GM20431 (cell line): ENCODE data around the gene TLL2.

ENCODE experiments used
- in situ Hi-C: fragments of 300-500 bp; cut with MseI, MboI; formaldehyde crosslinking; loops from one replicate; pipeline ENCODE4 v1.15.0; 2020; ENCODE audit warnings: low sequenced_read_pairs; ENCODE audit not compliant: unreplicated experiment

TLL2 gene

GRCh38 chr10:96370584-96371157 lies 143.1 kb downstream of the TLL2 start:
- in situ Hi-C loops = no loop called here

GRCh38 chr10:96369890-96370583 lies 143.7 kb downstream of the TLL2 start:
- in situ Hi-C loops = no loop called here

- in situ Hi-C loops = no loop called here
Measured at GRCh38 chr10:96368971-96369370, 144.8 kb downstream of the TLL2 start.

- in situ Hi-C loops = no loop called here
Measured at GRCh38 chr10:96367470-96367869, 146.3 kb downstream of the TLL2 start.

GRCh38 chr10:96366508-96366907 lies 147.2 kb downstream of the TLL2 start:
- in situ Hi-C loops = no loop called here

- in situ Hi-C loops = no loop called here
Measured at GRCh38 chr10:96365571-96365970, 148.2 kb downstream of the TLL2 start.

GRCh38 chr10:96360766-96361165 lies 153.0 kb downstream of the TLL2 start:
- in situ Hi-C loops = no loop called here

- in situ Hi-C loops = no loop called here
Measured at GRCh38 chr10:96360331-96360730, 153.4 kb downstream of the TLL2 start.

- in situ Hi-C loops = no loop called here
Measured at GRCh38 chr10:96359616-96360015, 154.1 kb downstream of the TLL2 start.

- in situ Hi-C loops = no loop called here
Measured at GRCh38 chr10:96358851-96359540, 154.7 kb downstream of the TLL2 start, which contains the start of gene OPALIN. TSS of gene OPALIN (minus strand) at chr10:96359002. CDS start at chr10:96358896, 106 bp downstream.

GRCh38 chr10:96357038-96357620 lies 156.6 kb downstream of the TLL2 start:
- in situ Hi-C loops = no loop called here

GRCh38 chr10:96352582-96352981 lies 161.1 kb downstream of the TLL2 start:
- in situ Hi-C loops = no loop called here

- in situ Hi-C loops = no loop called here
Measured at GRCh38 chr10:96352027-96352426, 161.7 kb downstream of the TLL2 start.

- in situ Hi-C loops = loop anchor here (25.0 kb wide), 1 partner anchor 334 kb away; no protein-coding TSS in a partner anchor
Measured at GRCh38 chr10:96346295-96346694, 167.4 kb downstream of the TLL2 start.

- in situ Hi-C loops = loop anchor here (25.0 kb wide), 1 partner anchor 333 kb away; no protein-coding TSS in a partner anchor
Measured at GRCh38 chr10:96345222-96345621, 168.5 kb downstream of the TLL2 start.

- in situ Hi-C loops = loop anchor here (25.0 kb wide), 1 partner anchor 332 kb away; no protein-coding TSS in a partner anchor
Measured at GRCh38 chr10:96344178-96344577, 169.5 kb downstream of the TLL2 start.

- in situ Hi-C loops = loop anchor here (25.0 kb wide), 1 partner anchor 330 kb away; no protein-coding TSS in a partner anchor
Measured at GRCh38 chr10:96342402-96342801, 171.3 kb downstream of the TLL2 start.

GRCh38 chr10:96341219-96342182 lies 172.2 kb downstream of the TLL2 start:
- in situ Hi-C loops = loop anchor here (25.0 kb wide), 1 partner anchor 329 kb away; no protein-coding TSS in a partner anchor
